GM12801 (cell line): ENCODE data around the gene MYADML2.

ENCODE experiments used
- CTCF ChIP-seq: IDR thresholded peaks from one replicate; pipeline ENCODE4 v1.5.1; 2011; ENCODE audit warnings: control low read depth; ENCODE audit not compliant: insufficient read length; ENCODE audit errors: extremely low read depth

Gene MYADML2

DNA sequence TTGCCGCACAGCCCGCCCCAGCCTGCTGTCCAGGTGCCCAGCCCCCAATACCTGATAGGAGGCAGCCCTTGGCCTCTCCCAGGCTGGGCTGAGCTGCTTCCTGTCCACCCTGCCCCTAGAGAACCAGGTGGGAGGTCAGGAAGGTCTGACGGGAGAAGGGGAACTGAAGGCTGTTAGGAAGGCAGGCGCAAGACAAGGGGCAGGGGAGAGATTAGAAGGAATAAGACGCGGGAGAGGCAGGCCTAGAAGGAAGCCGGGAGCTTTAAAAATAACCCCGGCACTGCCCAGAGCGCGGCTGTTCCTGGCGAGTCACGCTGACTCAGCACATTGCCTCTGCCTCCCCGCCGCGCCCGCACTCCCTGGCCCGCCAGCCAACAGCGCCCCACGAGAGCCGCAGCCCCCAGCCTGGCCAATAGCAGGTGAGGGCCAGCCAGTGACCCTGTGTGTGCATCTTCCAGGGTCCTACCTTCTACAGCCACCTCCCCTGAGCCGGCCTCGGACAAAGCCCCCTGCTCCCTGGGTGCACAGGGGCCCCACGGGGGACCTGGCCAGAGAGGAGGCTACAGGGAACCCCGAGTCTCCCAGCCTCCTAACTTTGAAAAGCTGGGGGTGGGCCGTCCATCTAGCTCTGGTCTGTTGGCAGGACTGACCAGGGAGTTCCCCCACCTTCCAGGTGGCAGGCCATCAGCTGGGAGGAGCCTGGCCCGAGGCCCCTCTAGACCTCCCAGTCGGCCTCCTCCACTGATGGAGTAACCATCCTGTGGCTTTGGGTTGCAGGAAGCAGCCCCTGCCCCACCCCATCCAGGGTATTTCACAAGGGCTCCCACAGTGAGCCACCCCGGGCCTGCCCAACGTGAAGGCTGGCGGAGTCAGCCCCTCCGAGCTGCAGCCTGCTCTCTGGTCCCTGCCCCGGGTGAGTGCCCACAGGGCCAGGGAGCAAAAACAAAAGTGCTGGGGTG, 23.5 kb downstream of the MYADML2 start:
- no peak for TF ChIP-seq CTCF

DNA sequence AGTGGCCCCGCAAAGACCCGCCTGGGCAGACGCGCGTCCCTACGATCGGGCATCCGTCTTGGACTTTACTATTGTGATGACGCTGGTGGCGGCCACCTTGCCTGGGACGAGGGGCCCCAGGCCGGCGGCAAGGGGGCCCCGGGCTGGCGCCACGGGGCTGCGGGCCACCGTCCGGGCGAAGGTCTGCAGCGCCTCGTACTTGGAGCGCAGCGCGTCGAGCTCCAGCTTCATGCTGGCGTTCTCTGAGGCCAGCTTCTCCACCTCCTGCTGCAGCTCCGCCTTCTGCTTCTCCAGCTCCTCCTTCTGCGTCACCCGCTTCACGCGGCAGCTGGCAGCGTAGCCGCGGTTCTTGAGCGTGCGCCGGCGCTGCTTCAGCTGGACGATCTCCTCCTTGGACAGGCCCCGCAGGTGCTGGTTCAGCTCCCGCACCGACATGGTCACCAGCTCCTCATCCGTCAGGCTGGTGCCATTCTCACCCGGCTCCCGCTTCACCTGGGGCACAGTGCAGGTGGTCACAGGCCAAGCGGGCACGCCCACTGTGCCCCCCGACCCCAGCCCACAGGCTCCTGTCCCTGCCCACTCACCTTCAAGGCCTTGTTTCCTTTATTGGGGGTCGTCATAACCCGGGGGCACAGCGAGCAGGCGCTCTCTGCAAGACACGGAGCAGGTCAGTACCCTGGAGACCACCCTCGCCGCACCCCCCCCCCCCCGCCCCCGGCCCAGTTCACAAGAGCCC, 24.3 kb downstream of the MYADML2 start:
- no peak for TF ChIP-seq CTCF

DNA sequence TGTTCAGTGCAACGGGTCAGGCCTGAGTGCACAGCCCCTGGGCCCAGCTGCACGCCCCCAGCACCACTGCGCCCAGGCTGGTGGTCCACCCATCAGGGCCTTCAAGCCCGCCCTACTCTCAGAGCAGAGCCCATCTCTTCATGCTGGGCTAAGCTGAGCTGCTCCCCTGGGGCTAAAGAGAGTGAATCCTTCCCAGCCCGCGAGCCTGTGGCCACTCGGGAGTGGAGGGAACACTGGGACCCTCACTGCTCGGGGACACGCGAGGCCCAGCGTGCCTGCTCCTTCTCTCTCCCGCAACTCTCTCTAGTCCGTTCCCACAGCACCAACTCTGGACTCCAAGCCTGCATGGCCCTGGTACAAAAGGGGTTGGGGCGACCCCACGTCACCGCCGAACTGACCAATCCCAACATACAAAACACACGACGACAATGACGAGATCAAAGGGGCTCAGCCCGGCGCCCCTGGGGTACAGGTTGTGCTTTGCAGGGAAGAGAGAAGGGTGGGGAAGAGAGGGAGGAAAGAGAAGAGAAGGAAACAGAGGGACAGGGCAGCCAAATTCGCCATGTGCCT, 25.0 kb downstream of the MYADML2 start:
- no peak for TF ChIP-seq CTCF

DNA sequence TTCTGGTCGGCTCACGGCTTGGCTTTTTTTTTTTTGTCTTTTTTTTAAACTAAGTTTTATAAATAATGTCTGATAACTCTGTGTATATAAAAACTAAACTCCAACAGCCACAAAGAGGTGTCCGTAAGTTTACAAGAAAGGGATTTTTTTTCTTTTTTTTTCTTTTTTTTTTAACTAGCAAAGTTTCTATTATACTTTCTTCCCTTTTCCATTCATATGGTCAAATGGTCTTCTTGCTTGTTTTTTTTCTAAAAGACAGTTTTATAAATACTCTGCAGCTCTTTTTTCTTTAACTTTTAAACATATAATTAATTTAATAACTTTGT, 25.5 kb downstream of the MYADML2 start:
- TF ChIP-seq CTCF, result no peak

GRCh38 chr17:81920612-81921536, 26.2 kb downstream of the MYADML2 start:
- no peak for TF ChIP-seq CTCF

GRCh38 chr17:81918832-81919545, 28.0 kb downstream of the MYADML2 start:
- no peak for TF ChIP-seq CTCF
